ENCODE results near the gene GNG12.

DNA sequence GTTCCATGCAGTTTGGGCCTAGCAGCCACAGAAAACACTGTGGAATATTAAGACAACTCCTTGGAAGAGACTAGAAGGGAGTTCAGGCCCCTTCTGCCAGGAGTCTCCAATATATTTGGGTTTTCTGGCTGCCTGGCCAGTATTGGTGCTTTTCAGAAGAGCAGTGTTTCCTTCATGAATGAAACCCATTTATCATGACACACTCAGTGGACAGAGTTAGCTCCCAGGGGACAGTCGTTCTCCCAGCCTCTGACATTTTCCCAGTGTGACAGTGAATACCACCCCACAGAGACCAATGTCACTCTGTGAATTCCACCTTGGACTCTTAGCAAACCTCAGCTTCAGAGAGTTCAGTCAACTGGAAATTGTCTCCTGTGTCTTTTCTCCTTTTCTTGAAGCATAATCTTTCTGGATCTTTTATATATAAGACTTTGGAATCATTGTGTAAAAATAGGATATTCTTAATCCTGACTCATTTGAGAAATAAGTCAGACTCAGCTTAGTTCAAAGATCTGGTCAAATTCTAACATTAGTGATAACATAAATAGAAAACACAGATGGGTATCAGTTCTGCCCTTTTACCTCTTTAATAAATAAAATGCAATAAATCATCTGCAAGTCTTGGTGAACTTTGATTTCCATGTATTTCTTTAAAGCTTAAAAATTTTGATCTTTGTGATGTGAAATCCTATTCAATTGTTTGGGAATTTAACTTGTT lies 40.4 kb downstream of the GNG12 start:
- no peak for TF ChIP-seq POLR2A (IDR thresholded peaks at IDR 0.05)
- TF ChIP-seq, protein P1, sequence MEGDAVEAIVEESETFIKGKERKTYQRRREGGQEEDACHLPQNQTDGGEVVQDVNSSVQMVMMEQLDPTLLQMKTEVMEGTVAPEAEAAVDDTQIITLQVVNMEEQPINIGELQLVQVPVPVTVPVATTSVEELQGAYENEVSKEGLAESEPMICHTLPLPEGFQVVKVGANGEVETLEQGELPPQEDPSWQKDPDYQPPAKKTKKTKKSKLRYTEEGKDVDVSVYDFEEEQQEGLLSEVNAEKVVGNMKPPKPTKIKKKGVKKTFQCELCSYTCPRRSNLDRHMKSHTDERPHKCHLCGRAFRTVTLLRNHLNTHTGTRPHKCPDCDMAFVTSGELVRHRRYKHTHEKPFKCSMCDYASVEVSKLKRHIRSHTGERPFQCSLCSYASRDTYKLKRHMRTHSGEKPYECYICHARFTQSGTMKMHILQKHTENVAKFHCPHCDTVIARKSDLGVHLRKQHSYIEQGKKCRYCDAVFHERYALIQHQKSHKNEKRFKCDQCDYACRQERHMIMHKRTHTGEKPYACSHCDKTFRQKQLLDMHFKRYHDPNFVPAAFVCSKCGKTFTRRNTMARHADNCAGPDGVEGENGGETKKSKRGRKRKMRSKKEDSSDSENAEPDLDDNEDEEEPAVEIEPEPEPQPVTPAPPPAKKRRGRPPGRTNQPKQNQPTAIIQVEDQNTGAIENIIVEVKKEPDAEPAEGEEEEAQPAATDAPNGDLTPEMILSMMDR (IDR thresholded peaks at IDR 0.05), result no peak
